Right lobe of liver (tissue), 6 donors: ENCODE results near the gene TMEM125. TPM values are rescaled to one million over a fixed set of nuclear protein-coding genes. Genes with fewer than 3 reads are reported as not detected.

Experiments used
- ATAC-seq, 4 donors: fragments of 200-7000 bp; cut with Tn5 transposase; one replicate each; pipeline ENCODE4 v1.9.1; 2020; ENCODE audit warnings: mild to moderate bottlenecking in 4 of 4, moderate library complexity in 4 of 4
- DNase-seq, 3 donors: peaks; one replicate each; pipeline ENCODE4 v3.0.0-alpha.2; 2020
- H3K27ac ChIP-seq, 3 donors: fragments of 200-600 bp; one replicate each; pipeline ENCODE4 v1.8.0; 2022
- H3K27me3 ChIP-seq, 2 donors: fragments of 200-600 bp; one replicate each; pipeline ENCODE4 v1.8.0; 2022
- H3K36me3 ChIP-seq, 4 donors: fragments of 200-600 bp; sonication (generic) in 1 of 4; one replicate each; pipeline versions ENCODE4 v1.5.1 to v1.8.0; 2017 to 2022; ENCODE audit warnings: control low read depth in 1 of 4
- H3K4me1 ChIP-seq, 4 donors: fragments of 200-600 bp; sonication (generic) in 1 of 4; one replicate each; pipeline versions ENCODE4 v1.5.1 to v1.8.0; 2017 to 2022; ENCODE audit warnings: control low read depth in 1 of 4
- H3K4me3 ChIP-seq, 3 donors: fragments of 200-600 bp; one replicate each; pipeline ENCODE4 v1.8.0; 2022
- H3K9me3 ChIP-seq, 4 donors: fragments of 200-600 bp; sonication (generic) in 1 of 4; one replicate each; pipeline versions ENCODE4 v1.5.1 to v1.8.0; 2017 to 2022; ENCODE audit warnings: control low read depth in 1 of 4
- POLR2A ChIP-seq: fragments of 450-650 bp; IDR thresholded peaks from one replicate; pipeline ENCODE4 v1.6.1; 2017; ENCODE audit warnings: antibody characterized with exemption, mild to moderate bottlenecking
- WGBS: methylation state at CpG from one replicate; pipeline ENCODE4 v1.1.6; 2018; ENCODE audit warnings: low coverage, low lambda C conversion rate; ENCODE audit not compliant: insufficient coverage; ENCODE audit errors: missing lambda C conversion rate; 5-methylcytosine and 5-hydroxymethylcytosine counted together
- intact Hi-C, 2 donors: fragments of 100-400 bp; cut with DNase I; formaldehyde crosslinking; loops; one replicate each; pipeline versions ENCODE4 v1.11.2 to v1.14.1; 2022
- total RNA-seq, 6 experiments: library from RNA; depleted of rRNA in 2 of 6; stranded (reverse); fragments of >200 nt in 2 of 6; fragmentation: NEBNext Ultra II Directional in 3 of 6; extraction: Animal tissue kit (Norgen Biotek cat#: 25700) in 3 of 6; gene quantifications; one replicate each; pipeline versions ENCODE4 v1.1.0 to v1.2.4, GENCODE V29; 2016 to 2023
- TF ChIP-seq, protein P1 (sequence below), 4 donors: fragments of 200-600 bp in 3 of 4; fragments of 450-650 bp in 1 of 4; IDR thresholded peaks; one replicate each; pipeline versions ENCODE4 v1.5.1 to v1.8.0; 2016 to 2022; ENCODE audit warnings: antibody characterized with exemption in 4 of 4, mild to moderate bottlenecking in 2 of 4
- donor health status: DM: no; HTN: yes; CAD: no.
- donor health status: DM: no; HTN: no; CAD: no.
- donor health status: DM: no; HTN: no; CAD: no.
- donor health status: DM: no; HTN: yes; CAD: no.
- donor health status: DM: no; HTN: yes; CAD: no.

TMEM125 gene
- total RNA-seq, 6 experiments from 2014 or later, result 0.21 to 0.27 TPM; not detected in 4

DNA sequence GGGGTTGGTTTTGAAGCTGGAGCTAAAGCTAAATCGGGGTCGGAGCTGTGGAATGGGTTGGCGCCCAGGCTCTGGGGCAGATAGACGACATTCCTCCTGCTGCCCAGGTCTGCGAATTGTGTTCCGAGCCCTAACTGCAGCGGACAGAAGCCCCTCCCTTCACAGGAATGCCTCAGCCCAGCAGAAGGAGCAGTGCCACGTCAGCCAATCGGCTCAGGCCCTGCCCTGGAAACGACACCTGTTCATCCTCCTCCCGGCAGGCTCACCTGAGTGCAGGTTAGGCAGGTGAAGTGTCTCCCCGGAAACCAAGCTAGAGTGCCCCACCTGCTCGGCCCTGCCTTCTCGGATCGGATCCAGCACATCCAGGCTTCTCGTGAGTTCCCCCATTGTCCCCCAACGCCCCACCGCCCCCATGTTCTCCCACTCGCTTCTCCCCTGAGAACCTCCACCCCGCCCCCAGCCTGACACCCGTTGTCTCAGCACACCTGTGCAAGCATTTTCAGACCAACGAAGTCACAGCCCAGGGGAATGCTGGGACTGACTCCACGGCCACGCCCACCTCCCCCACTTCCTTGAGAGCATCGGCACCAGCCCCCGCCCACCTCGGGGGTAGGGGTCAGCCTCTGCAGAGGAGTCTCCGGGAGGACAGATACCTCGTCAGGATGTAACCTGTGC is 775 bp downstream of the TMEM125 start:
- Histone ChIP-seq H3K27ac (no peak overlapping the region), H3K9me3 (no peaks in the 10 kb centered on the region), H3K4me3 (no peak overlapping the region), H3K4me1 (peaks cover 0 to 31% (median 4%) of the 10 kb centered on the region in 4 donors), H3K27me3 (no peaks in the 10 kb centered on the region), H3K36me3 (no peaks in the 10 kb centered on the region)
- DNase-seq (peak; percentile 25 to 55 (median 41)), ATAC-seq (peak in 1 of 4 donors; percentile 12)
- 31% methylated on average over 15 of the region's 29 CpGs for WGBS
- TF ChIP-seq, protein P1, sequence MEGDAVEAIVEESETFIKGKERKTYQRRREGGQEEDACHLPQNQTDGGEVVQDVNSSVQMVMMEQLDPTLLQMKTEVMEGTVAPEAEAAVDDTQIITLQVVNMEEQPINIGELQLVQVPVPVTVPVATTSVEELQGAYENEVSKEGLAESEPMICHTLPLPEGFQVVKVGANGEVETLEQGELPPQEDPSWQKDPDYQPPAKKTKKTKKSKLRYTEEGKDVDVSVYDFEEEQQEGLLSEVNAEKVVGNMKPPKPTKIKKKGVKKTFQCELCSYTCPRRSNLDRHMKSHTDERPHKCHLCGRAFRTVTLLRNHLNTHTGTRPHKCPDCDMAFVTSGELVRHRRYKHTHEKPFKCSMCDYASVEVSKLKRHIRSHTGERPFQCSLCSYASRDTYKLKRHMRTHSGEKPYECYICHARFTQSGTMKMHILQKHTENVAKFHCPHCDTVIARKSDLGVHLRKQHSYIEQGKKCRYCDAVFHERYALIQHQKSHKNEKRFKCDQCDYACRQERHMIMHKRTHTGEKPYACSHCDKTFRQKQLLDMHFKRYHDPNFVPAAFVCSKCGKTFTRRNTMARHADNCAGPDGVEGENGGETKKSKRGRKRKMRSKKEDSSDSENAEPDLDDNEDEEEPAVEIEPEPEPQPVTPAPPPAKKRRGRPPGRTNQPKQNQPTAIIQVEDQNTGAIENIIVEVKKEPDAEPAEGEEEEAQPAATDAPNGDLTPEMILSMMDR (IDR thresholded peaks at IDR 0.05), result no peak
- no peak for TF ChIP-seq POLR2A
- intact Hi-C loops, result no loop called here

DNA sequence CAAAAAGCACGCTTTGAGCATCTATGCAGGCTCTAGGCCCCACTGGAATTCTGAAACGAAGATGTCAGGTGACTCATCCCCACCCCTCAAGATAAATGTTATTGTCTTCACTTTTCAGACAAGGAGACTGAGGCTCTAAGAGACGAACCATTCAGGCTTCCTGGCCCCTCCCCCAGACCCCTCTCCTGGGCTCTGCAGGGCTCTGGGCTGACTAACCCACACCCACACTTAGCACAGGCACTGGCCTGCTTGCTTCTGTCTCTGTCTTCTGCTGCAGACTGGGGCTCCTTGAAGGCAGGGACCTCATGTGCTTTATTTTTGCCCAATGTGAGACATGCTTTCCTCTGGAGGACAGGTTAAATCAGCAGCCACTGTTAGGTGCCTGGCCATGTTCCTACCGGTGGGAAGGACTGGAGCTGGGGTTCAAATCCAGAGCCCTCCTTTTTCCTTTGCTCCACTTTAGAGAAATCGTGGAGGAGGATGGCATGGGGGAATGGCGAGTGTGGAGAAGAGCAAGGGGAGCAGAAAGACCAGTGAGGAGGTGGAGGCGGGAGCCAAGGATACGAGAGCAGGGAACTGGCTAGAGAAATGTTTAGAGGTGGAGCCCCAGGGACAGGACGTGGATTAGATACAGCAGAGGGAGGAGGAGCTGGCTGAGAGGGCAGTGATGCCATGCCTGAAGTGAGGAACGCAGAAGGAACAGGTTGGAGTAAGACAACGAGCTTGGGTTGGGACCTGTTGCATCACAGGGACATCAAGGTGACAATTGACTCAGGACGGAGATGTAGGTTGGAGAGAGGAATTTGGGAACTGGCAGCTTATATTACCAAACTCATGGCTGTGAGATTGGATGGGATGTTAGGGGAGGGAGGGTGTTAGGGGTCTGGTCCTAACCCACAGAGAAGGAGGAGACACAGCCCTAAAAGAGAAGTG is 1.7 kb downstream of the TMEM125 start:
- TF ChIP-seq POLR2A, result no peak
- TF ChIP-seq, protein P1 (IDR thresholded peaks at IDR 0.05), result no peak
- 73% methylated on average over 9 of the region's 12 CpGs for WGBS

DNA sequence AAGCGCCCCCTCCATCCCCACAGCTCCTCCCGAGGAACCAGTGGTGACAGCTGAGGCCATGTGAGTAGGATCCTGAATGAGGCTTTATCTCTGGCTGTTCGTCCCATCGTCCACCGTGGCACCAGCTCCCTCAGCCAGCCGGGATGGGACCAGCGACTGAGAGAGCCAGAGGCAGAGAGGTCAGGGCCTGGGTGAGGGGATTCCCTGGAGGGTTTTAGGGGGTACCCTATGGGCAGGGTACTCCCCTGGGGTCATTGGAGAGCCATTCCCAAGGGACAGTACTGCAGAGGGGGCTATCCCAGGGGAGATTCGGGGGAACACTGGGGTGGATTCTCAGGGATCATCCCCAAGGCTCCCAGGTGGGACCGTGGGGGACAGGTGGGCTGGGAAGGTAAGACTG is 2.4 kb downstream of the TMEM125 start:
- WGBS, result 68% methylated on average over 2 of the region's 9 CpGs
- Histone ChIP-seq H3K36me3 (no peaks in the 10 kb centered on the region), H3K9me3 (no peaks in the 10 kb centered on the region), H3K4me1 (peaks cover 0 to 30% (median 7%) of the 10 kb centered on the region in 4 donors), H3K27me3 (no peaks in the 10 kb centered on the region), H3K4me3 (no peak overlapping the region), H3K27ac (no peak overlapping the region)
- intact Hi-C loops, result no loop called here
- TF ChIP-seq, protein P1 (IDR thresholded peaks at IDR 0.05), result no peak
- TF ChIP-seq POLR2A, result no peak
- DNase-seq (peak; percentile 7 to 36 (median 22)), ATAC-seq (no peak)

More for the DNA sequence above, 1.7 kb downstream of the TMEM125 start:
- Histone ChIP-seq H3K36me3 (no peaks in the 10 kb centered on the region), H3K27me3 (no peaks in the 10 kb centered on the region), H3K9me3 (no peaks in the 10 kb centered on the region), H3K27ac (no peak overlapping the region), H3K4me1 (peaks cover 0 to 30% (median 4%) of the 10 kb centered on the region in 4 donors), H3K4me3 (no peak overlapping the region)
- DNase-seq, result peak; percentile 3 to 25 (median 24)
- intact Hi-C loops, result no loop called here
- no peak for ATAC-seq

DNA sequence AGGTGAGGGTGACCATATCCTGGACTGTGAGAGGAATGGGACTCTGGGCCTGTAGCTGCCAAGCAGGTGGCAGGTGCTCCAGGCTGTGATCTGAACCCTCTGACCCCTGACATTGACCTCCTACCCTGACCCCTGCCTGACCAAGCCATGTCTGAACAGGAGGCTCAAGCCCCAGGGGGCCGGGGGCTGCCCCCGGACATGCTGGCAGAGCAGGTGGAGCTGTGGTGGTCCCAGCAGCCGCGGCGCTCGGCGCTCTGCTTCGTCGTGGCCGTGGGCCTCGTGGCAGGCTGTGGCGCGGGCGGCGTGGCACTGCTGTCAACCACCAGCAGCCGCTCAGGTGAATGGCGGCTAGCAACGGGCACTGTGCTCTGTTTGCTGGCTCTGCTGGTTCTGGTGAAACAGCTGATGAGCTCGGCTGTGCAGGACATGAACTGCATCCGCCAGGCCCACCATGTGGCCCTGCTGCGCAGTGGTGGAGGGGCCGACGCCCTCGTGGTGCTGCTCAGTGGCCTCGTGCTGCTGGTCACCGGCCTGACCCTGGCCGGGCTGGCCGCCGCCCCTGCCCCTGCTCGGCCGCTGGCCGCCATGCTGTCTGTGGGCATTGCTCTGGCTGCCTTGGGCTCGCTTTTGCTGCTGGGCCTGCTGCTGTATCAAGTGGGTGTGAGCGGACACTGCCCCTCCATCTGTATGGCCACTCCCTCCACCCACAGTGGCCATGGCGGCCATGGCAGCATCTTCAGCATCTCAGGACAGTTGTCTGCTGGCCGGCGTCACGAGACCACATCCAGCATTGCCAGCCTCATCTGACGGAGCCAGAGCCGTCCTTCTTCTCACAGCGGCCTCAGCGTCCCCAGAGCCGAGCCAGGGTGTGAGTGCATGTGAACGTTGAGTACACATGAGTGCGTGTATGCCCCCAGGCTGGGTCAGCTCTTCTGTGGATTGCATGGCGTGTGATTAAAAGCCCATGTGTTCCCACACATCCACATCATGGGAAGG is 3.1 kb downstream of the TMEM125 start:
- Histone ChIP-seq H3K36me3 (no peaks in the 10 kb centered on the region), H3K27ac (no peak overlapping the region), H3K27me3 (no peaks in the 10 kb centered on the region), H3K4me1 (peaks cover 0 to 30% (median 8%) of the 10 kb centered on the region in 4 donors), H3K4me3 (no peak overlapping the region), H3K9me3 (no peaks in the 10 kb centered on the region)
- TF ChIP-seq POLR2A, result no peak
- TF ChIP-seq, protein P1 (IDR thresholded peaks at IDR 0.05), result no peak
- intact Hi-C loops, result no loop called here
- DNase-seq (peak; percentile 14 to 49 (median 36)), ATAC-seq (no peak)
- WGBS, result 100% methylated on average over 1 of the region's 46 CpGs
